ENCODE measurements around the gene OPRPN.

DNA sequence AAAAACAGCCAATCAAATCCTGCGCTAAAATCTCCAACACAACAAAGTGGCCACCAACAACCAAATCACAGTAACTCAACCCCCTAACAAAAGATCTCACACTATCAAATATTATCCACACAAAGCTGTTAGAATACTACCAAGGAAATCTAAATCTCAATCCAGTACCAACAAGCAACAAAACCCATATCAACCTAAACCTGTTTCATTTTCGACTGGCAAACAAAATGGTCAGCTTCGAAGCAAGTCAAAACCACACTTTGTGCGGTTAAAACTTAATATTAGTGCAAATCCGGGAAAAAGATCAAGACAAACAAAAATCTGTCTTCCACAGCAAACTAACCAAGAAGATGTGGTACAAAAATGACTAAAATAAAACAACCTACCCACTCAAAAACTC, 45.6 kb downstream of the OPRPN start:
- no peak for TF ChIP-seq POLR2A (IDR thresholded peaks at IDR 0.05)
- TF ChIP-seq CTCF (IDR thresholded peaks at IDR 0.05) = no peak

Data from testis (tissue), 2 donors.